Embryonic facial prominence (tissue), 1 donor: Measurements from ENCODE around the gene IGFL1.
"Not testable (repeated sequence)": the region's sequence is repeated elsewhere in the genome, so short reads cannot be mapped to it uniquely, and the experiment has no call there.

Experiments
- DNase-seq: peaks from one replicate; pipeline ENCODE4 v3.0.0-alpha.2; 2016; ENCODE audit errors: extremely low spot score

IGFL1 gene

GRCh38 chr19:46270521-46271256, 41.1 kb downstream of the IGFL1 start:
- DNase-seq: no peak

DNA sequence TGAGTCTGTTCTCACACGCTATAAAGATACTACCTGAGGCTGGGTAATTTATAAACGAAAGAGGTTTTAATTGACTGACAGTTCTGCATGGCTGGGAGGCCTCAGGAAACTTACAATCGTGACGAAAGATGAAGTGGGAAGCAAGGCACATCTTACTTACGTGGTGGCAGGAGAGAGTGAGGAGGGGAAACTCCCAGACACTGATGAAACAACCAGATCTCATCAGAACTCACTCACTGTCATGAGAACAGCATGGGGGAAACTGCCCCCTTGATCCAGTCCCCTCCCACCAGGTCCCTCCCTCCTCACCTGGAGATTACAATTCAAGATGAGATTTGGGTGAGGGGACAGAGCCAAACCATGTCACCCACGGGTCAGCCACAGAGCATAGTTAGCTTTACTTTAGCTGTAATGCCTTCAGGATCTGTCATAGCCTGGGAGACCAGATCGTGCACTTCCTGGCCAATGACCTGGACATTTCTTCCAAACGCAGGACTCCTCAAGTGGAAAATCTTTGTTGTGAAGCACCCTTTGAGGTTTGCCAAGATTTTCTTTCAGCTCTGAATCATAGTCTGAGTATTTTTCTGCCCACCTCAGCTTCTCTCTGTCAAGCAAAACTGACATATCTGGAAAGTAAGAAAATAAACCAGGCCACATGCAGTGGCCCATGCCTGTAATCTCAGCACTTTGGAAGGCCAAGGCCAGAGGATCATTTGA, 42.1 kb downstream of the IGFL1 start:
- DNase-seq: no peak

DNA sequence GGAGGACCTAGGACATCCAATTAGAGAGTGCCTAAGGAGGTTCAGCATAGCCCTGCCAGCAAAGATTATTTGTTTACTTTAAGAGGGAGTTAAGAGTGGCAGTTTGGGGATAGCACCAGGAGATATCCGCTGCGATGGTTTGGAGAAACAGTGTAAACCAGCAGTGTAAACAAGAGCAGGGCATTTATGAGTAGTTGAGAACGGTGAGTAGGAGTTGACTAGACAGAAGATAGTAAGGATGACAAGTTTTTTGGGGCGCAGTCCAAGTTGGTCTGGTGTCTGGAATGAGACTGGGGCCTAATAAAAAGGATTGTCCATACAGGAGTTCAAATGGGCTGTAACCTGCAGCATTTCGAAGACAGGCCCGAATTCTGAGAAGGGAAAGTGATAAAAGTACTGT, 44.4 kb downstream of the IGFL1 start:
- DNase-seq: not testable (repeated sequence)

GRCh38 chr19:46279177-46279576, 49.6 kb downstream of the IGFL1 start:
- DNase-seq: no peak
